Measurements from ENCODE around the gene GADD45GIP1. TPM values are rescaled to one million over a fixed set of nuclear protein-coding genes. Genes with fewer than 3 reads are reported as not detected.

GADD45GIP1 gene
- total RNA-seq, 4 donors from 2014 or later, result 25.3 to 48.8 (median 31.7) TPM

DNA sequence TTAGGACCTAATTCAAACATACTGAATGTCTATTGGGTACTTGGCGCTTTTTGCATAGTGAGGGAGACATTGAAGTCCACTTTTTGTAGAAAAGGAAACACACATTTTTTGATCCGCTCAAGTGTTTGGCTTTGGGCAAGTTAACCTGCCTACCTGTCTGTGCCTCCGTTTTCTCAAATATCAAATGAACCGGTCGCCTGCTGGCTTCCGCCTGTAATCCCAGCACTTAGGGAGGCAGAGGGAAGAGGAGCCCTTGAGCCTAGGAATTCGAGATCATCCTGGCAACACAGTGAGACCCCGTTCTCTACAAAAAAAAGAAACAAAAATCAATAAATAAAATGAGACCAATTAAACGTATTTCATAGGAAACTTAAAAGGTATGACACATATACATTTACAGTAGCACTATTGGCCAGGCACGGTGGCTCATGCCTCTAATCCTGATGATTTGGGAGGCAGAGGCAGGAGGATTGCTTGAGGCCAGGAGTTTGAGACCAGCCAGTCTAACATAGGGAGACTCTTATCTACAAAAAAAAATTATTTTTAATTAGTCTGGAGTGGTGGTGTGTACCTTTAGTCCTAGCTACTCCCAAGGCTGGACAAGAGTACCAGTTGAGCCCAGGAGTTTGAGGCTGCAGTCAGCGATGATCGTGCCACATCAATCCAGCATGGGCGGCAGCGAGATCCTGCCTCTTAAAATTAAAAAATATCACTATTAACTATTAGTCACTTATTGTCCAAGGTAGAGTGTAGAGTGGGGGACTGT lies 10.1 kb downstream of the GADD45GIP1 start:
- TF ChIP-seq, protein P1, sequence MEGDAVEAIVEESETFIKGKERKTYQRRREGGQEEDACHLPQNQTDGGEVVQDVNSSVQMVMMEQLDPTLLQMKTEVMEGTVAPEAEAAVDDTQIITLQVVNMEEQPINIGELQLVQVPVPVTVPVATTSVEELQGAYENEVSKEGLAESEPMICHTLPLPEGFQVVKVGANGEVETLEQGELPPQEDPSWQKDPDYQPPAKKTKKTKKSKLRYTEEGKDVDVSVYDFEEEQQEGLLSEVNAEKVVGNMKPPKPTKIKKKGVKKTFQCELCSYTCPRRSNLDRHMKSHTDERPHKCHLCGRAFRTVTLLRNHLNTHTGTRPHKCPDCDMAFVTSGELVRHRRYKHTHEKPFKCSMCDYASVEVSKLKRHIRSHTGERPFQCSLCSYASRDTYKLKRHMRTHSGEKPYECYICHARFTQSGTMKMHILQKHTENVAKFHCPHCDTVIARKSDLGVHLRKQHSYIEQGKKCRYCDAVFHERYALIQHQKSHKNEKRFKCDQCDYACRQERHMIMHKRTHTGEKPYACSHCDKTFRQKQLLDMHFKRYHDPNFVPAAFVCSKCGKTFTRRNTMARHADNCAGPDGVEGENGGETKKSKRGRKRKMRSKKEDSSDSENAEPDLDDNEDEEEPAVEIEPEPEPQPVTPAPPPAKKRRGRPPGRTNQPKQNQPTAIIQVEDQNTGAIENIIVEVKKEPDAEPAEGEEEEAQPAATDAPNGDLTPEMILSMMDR (IDR thresholded peaks at IDR 0.05; ENCODE audit: low read depth), result no peak

DNA sequence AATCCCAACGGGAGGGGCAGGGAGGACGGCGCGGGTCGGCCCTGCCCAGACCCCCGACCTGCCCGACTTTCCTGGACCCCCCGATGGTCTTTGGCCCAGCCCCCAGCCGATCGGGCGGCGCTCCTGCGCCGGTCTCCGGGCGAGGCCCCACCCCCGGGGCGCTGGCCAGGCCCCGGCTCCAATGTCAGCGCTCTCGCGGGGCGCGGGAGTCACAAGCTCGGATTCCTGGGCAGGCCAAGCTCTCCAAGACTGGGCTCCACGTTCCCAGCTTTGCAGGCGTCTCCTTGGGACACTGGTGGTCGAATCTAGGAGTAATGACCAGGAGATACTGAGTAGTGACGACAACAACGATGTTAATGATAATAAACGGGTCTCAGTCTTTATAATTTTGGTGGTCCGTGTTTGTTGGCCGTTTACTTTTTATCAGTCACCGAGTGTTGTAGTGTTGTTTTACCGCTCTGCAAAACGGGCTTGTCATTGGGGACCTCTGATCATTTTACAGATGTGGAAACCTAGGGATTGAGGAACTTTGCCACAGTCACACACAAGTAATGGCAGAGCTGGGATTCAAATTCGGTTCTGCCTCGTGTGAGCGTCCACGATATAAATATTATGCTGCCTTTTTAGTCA lies 10.8 kb downstream of the GADD45GIP1 start:
- TF ChIP-seq, protein P1 (IDR thresholded peaks at IDR 0.05; ENCODE audit: low read depth), result no peak

DNA sequence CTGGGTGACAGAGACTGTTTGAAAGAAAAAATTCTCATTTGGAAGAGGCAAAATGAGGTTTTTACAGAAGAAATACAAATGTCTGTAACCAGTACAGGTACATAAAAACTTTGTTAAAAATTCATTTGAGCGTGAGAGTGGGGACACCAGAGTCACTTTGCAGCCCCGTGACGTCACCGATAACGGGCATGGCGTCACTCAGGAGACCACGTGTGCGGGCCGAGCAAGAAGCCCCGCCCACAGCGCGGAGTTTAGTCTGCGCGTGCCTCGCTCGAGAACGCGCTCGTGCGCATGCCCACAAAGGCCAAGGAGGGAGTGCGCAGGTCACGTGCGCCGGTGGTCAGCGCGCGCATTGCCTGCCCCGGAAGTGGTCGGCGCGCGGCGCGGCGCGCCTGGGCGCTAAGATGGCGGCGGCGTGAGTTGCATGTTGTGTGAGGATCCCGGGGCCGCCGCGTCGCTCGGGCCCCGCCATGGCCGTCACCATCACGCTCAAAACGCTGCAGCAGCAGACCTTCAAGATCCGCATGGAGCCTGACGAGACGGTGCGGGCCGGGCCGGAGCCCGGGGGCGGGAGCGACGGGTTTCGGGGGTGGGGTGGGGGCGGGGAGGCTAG lies 11.4 kb downstream of the GADD45GIP1 start, which contains the start of gene RAD23A:
RAD23A (plus strand) TSS at position 384 of the 613 bp plus-strand sequence; CDS start at position 471, 87 bp downstream.
- TF ChIP-seq, protein P1 (IDR thresholded peaks at IDR 0.05; ENCODE audit: low read depth), result no peak

DNA sequence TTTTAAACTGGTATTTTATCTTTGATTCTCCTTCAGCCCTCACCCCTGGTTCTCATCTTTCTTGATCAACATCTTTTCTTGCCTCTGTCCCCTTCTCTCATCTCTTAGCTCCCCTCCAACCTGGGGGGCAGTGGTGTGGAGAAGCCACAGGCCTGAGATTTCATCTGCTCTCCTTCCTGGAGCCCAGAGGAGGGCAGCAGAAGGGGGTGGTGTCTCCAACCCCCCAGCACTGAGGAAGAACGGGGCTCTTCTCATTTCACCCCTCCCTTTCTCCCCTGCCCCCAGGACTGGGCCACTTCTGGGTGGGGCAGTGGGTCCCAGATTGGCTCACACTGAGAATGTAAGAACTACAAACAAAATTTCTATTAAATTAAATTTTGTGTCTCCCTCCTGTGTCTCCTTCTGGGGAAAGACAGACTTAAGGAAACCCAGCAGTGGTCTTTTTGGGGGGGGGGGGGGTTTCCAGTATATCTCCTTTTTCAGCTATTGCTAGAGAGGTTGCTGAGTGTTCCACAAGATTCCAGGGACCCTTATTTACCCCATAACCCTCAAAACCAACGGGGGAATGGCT lies 12.8 kb downstream of the GADD45GIP1 start:
- TF ChIP-seq, protein P1 (IDR thresholded peaks at IDR 0.05; ENCODE audit: low read depth), result no peak

DNA sequence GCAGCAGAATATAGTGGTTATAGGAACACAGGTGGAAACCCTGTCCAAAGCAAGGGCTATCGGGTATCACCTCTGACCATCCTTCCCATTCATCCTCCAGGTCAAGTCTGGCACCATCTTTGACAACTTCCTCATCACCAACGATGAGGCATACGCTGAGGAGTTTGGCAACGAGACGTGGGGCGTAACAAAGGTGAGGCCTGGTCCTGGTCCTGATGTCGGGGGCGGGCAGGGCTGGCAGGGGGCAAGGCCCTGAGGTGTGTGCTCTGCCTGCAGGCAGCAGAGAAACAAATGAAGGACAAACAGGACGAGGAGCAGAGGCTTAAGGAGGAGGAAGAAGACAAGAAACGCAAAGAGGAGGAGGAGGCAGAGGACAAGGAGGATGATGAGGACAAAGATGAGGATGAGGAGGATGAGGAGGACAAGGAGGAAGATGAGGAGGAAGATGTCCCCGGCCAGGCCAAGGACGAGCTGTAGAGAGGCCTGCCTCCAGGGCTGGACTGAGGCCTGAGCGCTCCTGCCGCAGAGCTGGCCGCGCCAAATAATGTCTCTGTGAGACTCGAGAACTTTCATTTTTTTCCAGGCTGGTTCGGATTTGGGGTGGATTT lies 13.5 kb downstream of the GADD45GIP1 start:
- TF ChIP-seq, protein P1 (IDR thresholded peaks at IDR 0.05; ENCODE audit: low read depth), result no peak

DNA sequence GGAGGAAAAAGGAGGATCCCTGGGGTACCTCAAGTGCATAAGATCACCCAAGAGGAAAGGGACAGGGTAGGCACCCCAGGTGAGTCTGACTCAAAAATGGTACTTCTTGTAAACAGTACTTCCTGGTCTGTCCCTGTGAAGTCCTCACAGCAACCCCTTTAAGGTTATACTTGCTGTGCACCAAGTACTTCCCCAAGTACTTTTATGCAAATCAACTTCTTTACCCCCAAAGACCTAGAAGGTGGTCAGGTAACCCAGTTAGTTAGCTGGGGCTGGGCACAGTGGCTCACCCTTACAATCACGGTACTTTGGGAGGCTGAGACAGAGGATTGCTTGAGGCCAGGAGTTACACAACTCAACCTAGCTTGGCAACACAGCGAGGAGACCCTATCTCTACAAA lies 16.1 kb downstream of the GADD45GIP1 start:
- TF ChIP-seq, protein P1 (IDR thresholded peaks at IDR 0.05; ENCODE audit: low read depth), result no peak
